ENCODE results near the gene TAF11L6. TPM values are rescaled to one million over a fixed set of nuclear protein-coding genes. Genes with fewer than 3 reads are reported as not detected.
"Not testable (repeated sequence)": the region's sequence is repeated elsewhere in the genome, so short reads cannot be mapped to it uniquely, and the experiment has no call there.

The TAF11L6 gene
- total RNA-seq, 1 experiment from 2014 or later, result not detected

DNA sequence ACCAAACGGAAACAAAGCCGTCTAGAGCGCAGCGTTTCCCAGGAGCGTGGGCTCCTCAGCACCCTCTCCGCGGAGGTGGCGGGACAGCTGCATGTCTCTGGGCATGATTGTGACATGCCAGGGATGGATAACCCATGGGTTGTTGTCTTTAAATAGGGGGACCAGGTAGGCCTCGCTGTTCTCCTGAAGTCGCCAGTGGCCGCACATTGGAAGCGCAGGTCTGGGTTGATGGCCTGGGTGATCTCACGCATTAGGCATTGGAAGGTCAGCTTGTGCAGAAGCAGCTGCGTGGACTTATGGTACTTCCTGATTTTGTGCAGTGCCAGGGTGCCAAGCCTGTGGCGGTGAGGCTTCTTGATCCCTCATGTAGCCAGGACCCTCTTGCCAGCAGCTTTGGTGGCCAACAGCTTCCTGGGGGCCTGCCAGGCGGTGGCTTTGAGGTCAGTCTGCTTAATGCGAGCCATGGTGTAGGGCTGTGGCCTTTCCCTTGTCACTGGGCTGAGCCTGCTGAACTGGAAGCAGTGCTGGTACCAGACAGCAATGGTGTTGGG is 16.6 kb upstream of the TAF11L6 start:
- H3K4me2 ChIP-seq, result no peak overlapping the region
- H3K4me1 ChIP-seq (replicated peaks; ENCODE audit: insufficient read depth), result no peaks in the 10 kb centered on the region
- no peak overlapping the region for H3K4me3 ChIP-seq
- no peaks in the 10 kb centered on the region for H3K36me3 ChIP-seq (ENCODE audit: low read depth)
- ChIA-PET POLR2A (ENCODE audit: unreplicated experiment) (no interaction called here), CTCF (no interaction called here)
- H3K9me3 ChIP-seq (ENCODE audit: insufficient read depth, low read depth), result no peaks in the 10 kb centered on the region
- intact Hi-C loops (cut with micrococcal nuclease; ENCODE audit: unreplicated experiment), result no loop called here
- H2AFZ ChIP-seq, result no peak overlapping the region
- peaks cover 46% of the 10 kb centered on the region for H3K27me3 ChIP-seq (ENCODE audit: insufficient read depth, low read depth)
- H4K20me1 ChIP-seq (ENCODE audit: insufficient read depth), result no peaks in the 10 kb centered on the region
- BruUV-seq (replicated peaks), result no TSS peak
- no peaks in the 10 kb centered on the region for H3K9me2 ChIP-seq (ENCODE audit: insufficient read depth)
- TF ChIP-seq, protein P1, sequence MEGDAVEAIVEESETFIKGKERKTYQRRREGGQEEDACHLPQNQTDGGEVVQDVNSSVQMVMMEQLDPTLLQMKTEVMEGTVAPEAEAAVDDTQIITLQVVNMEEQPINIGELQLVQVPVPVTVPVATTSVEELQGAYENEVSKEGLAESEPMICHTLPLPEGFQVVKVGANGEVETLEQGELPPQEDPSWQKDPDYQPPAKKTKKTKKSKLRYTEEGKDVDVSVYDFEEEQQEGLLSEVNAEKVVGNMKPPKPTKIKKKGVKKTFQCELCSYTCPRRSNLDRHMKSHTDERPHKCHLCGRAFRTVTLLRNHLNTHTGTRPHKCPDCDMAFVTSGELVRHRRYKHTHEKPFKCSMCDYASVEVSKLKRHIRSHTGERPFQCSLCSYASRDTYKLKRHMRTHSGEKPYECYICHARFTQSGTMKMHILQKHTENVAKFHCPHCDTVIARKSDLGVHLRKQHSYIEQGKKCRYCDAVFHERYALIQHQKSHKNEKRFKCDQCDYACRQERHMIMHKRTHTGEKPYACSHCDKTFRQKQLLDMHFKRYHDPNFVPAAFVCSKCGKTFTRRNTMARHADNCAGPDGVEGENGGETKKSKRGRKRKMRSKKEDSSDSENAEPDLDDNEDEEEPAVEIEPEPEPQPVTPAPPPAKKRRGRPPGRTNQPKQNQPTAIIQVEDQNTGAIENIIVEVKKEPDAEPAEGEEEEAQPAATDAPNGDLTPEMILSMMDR (conservative IDR thresholded peaks at IDR 0.05), result no peak
- no peak for TF ChIP-seq EZH2 (IDR thresholded peaks at IDR 0.05; ENCODE audit: low read depth)
- no peak for DNase-seq
- no peaks in the 10 kb centered on the region for H3F3A ChIP-seq (ENCODE audit: insufficient read depth, low read depth)
- no peaks in the 10 kb centered on the region for H3K79me2 ChIP-seq (ENCODE audit: low read depth)
- H3K27ac ChIP-seq, result no peak overlapping the region

DNA sequence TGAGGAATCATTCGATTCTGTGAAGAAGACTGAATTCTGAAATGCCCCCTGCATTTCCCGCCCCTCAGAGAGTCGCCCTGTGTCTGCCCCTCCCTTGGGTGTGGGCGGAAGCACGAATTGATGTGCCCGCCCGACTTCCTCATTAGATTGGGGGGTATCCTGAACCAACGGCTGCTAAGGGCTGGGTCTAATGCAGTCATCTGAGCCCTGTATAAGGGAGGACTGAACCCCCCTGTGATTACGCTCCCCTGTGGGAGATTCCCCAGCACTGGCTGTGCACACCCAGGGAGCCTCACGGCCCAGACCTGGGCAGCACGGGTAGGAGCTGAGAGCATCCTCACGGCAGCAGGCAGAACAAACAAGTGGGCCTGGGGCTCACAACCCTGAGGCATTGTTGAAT is 10.9 kb upstream of the TAF11L6 start:
- H3K9me3 ChIP-seq (ENCODE audit: insufficient read depth, low read depth); intact Hi-C loops (cut with micrococcal nuclease; ENCODE audit: unreplicated experiment); H3K4me1 ChIP-seq (replicated peaks; ENCODE audit: insufficient read depth); H3K4me2 ChIP-seq; CTCF ChIA-PET; H3K9me2 ChIP-seq (ENCODE audit: insufficient read depth); H4K20me1 ChIP-seq (ENCODE audit: insufficient read depth); H3K36me3 ChIP-seq (ENCODE audit: low read depth); H3K27ac ChIP-seq; H3F3A ChIP-seq (ENCODE audit: insufficient read depth, low read depth); DNase-seq; H3K4me3 ChIP-seq; H3K79me2 ChIP-seq (ENCODE audit: low read depth); BruUV-seq (replicated peaks); H2AFZ ChIP-seq: not testable (repeated sequence)
- H3K27me3 ChIP-seq (ENCODE audit: insufficient read depth, low read depth), result peaks cover 14% of the 10 kb centered on the region
- POLR2A ChIA-PET (ENCODE audit: unreplicated experiment), result interaction anchor here (0.6 kb wide), 1 partner anchor 906 kb away, joined by 8 read pairs; no protein-coding TSS in a partner anchor

GRCh38 chr5:17518067-17518466 is 10.4 kb upstream of the TAF11L6 start, which contains the start of gene TAF11L3:
Gene TAF11L3 (plus strand): TSS chr5:17518367.
- POLR2A ChIA-PET (ENCODE audit: unreplicated experiment); DNase-seq; CTCF ChIA-PET: not testable (repeated sequence)

GRCh38 chr5:17519508-17519907 is 9.0 kb upstream of the TAF11L6 start:
- H3K9me2 ChIP-seq (ENCODE audit: insufficient read depth); H3K79me2 ChIP-seq (ENCODE audit: low read depth); H3K4me2 ChIP-seq; H3K27me3 ChIP-seq (ENCODE audit: insufficient read depth, low read depth); H2AFZ ChIP-seq; POLR2A ChIA-PET (ENCODE audit: unreplicated experiment); DNase-seq; H3K4me1 ChIP-seq (replicated peaks; ENCODE audit: insufficient read depth); H3K36me3 ChIP-seq (ENCODE audit: low read depth); H4K20me1 ChIP-seq (ENCODE audit: insufficient read depth); H3F3A ChIP-seq (ENCODE audit: insufficient read depth, low read depth); BruUV-seq (replicated peaks); H3K27ac ChIP-seq; H3K4me3 ChIP-seq; CTCF ChIA-PET; H3K9me3 ChIP-seq (ENCODE audit: insufficient read depth, low read depth); intact Hi-C loops (cut with micrococcal nuclease; ENCODE audit: unreplicated experiment): not testable (repeated sequence)

More at GRCh38 chr5:17518067-17518466, 10.4 kb upstream of the TAF11L6 start, which contains the start of gene TAF11L3:
- H3K4me3 ChIP-seq; H3K4me1 ChIP-seq (replicated peaks; ENCODE audit: insufficient read depth); H3K4me2 ChIP-seq; H3K9me2 ChIP-seq (ENCODE audit: insufficient read depth); H3F3A ChIP-seq (ENCODE audit: insufficient read depth, low read depth); H3K36me3 ChIP-seq (ENCODE audit: low read depth); BruUV-seq (replicated peaks); H2AFZ ChIP-seq; H3K9me3 ChIP-seq (ENCODE audit: insufficient read depth, low read depth); H3K27ac ChIP-seq; H4K20me1 ChIP-seq (ENCODE audit: insufficient read depth); H3K79me2 ChIP-seq (ENCODE audit: low read depth); intact Hi-C loops (cut with micrococcal nuclease; ENCODE audit: unreplicated experiment): not testable (repeated sequence)
- H3K27me3 ChIP-seq (ENCODE audit: insufficient read depth, low read depth), result peaks cover 14% of the 10 kb centered on the region

- H3K27me3 ChIP-seq (ENCODE audit: insufficient read depth, low read depth), result peaks cover 10% of the 10 kb centered on the region
- H3F3A ChIP-seq (ENCODE audit: insufficient read depth, low read depth); H3K27ac ChIP-seq; H3K4me3 ChIP-seq; H3K79me2 ChIP-seq (ENCODE audit: low read depth); BruUV-seq (replicated peaks); H3K9me2 ChIP-seq (ENCODE audit: insufficient read depth); CTCF ChIA-PET; DNase-seq; intact Hi-C loops (cut with micrococcal nuclease; ENCODE audit: unreplicated experiment); H3K9me3 ChIP-seq (ENCODE audit: insufficient read depth, low read depth); POLR2A ChIA-PET (ENCODE audit: unreplicated experiment); H3K36me3 ChIP-seq (ENCODE audit: low read depth); H2AFZ ChIP-seq; H3K4me2 ChIP-seq; H4K20me1 ChIP-seq (ENCODE audit: insufficient read depth); H3K4me1 ChIP-seq (replicated peaks; ENCODE audit: insufficient read depth): not testable (repeated sequence)
Measured at GRCh38 chr5:17521501-17521900, 7.0 kb upstream of the TAF11L6 start, which contains the start of gene TAF11L4. Gene TAF11L4 (plus strand): TSS chr5:17521801.

- H4K20me1 ChIP-seq (ENCODE audit: insufficient read depth); H3K4me2 ChIP-seq; H3K4me1 ChIP-seq (replicated peaks; ENCODE audit: insufficient read depth); H2AFZ ChIP-seq; H3K79me2 ChIP-seq (ENCODE audit: low read depth); BruUV-seq (replicated peaks); CTCF ChIA-PET; H3K9me3 ChIP-seq (ENCODE audit: insufficient read depth, low read depth); H3K36me3 ChIP-seq (ENCODE audit: low read depth); intact Hi-C loops (cut with micrococcal nuclease; ENCODE audit: unreplicated experiment); POLR2A ChIA-PET (ENCODE audit: unreplicated experiment); H3F3A ChIP-seq (ENCODE audit: insufficient read depth, low read depth); H3K27ac ChIP-seq; H3K9me2 ChIP-seq (ENCODE audit: insufficient read depth); DNase-seq; H3K4me3 ChIP-seq: not testable (repeated sequence)
- peaks cover 11% of the 10 kb centered on the region for H3K27me3 ChIP-seq (ENCODE audit: insufficient read depth, low read depth)
Measured at GRCh38 chr5:17524935-17525334, 3.5 kb upstream of the TAF11L6 start, which contains the start of gene TAF11L5. Gene TAF11L5 (plus strand): TSS chr5:17525235.

DNA sequence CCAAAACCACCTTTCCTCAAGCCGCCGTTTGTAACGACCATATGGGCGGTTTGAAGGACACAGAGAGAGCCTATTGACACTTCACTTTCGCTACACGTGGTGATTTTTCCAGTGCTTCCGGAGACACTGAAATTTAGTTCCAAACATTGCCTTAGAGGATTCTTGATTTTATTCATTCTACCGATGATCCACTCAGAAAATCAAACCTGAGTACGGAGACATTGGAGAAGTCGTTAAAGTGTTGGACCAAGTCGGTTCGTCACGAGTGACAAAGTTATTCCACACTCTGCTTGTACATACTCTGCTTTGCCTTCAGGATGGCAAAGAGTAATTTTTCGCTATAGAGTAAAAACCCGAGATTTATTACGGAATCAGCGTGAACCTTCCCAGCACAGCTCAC is 2.0 kb upstream of the TAF11L6 start:
- intact Hi-C loops (cut with micrococcal nuclease; ENCODE audit: unreplicated experiment); H3K9me2 ChIP-seq (ENCODE audit: insufficient read depth); CTCF ChIA-PET; H3K79me2 ChIP-seq (ENCODE audit: low read depth); H3K4me2 ChIP-seq; BruUV-seq (replicated peaks); H3K27ac ChIP-seq; H4K20me1 ChIP-seq (ENCODE audit: insufficient read depth); H2AFZ ChIP-seq; H3K36me3 ChIP-seq (ENCODE audit: low read depth); H3F3A ChIP-seq (ENCODE audit: insufficient read depth, low read depth); POLR2A ChIA-PET (ENCODE audit: unreplicated experiment); H3K4me3 ChIP-seq; DNase-seq; H3K4me1 ChIP-seq (replicated peaks; ENCODE audit: insufficient read depth); H3K9me3 ChIP-seq (ENCODE audit: insufficient read depth, low read depth): not testable (repeated sequence)
- peaks cover 14% of the 10 kb centered on the region for H3K27me3 ChIP-seq (ENCODE audit: insufficient read depth, low read depth)
